ENCODE measurements around the gene SLCO2A1. TPM values are rescaled to one million over a fixed set of nuclear protein-coding genes. Genes with fewer than 3 reads are reported as not detected.

The SLCO2A1 gene
- total RNA-seq, 1 experiment from 2014 or later, result not detected

DNA sequence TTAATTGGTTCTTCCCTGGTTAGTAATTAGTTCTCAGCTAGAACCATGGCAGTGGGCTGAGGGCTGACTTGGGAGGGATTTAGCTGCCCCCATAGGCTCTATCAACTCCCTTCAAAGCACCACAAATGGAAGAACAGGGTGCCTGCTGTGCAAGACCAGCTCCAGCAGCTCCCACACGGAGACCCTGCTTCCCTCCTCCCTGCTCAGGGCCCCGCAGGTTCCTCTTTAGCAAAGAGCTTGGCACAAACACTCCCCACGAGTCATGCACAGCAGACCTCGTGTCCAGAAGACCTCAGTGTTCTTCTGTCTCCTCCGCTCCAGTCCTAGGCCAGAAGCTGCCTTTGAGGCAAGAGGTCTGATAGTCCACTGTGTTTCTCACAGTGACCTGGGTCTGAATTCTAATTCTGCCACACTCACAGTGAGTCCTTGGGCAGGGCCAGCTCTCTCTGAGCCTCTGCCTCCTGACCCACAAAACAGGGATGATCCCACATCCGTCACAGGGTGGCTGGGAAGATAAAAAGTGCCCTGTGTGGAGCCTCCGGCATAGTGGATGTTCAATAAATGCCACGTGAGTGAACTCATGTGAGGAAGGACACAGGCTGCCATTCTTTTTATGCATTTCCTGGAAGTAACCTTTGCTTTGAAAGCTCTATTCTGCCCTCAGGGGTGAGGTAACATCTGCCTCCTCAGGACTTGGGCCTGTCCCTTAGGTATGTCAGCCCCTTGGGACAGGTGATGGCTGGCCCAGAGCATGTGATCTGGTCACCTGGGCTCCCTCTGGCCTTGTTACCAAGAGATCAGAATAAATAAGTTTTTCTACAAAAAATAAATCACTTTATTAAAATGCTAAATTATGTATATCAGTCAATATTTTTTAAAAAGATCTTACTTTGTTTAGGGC is 141.7 kb downstream of the SLCO2A1 start:
- Histone ChIP-seq H3K9me3 (ENCODE audit: low read length) (no peaks in the 10 kb centered on the region), H3K4me1 (ENCODE audit: low read length) (no peaks in the 10 kb centered on the region), H2AFZ (ENCODE audit: low read length) (no peak overlapping the region), H3K27me3 (ENCODE audit: low read length) (no peaks in the 10 kb centered on the region), H3K9ac (ENCODE audit: low read length) (no peak overlapping the region), H3K27ac (ENCODE audit: low read length) (no peak overlapping the region), H3K9me2 (replicated peaks; ENCODE audit: insufficient read depth, low read length) (no peaks in the 10 kb centered on the region), H3K36me3 (ENCODE audit: insufficient read depth, low read length) (no peaks in the 10 kb centered on the region), H4K20me1 (ENCODE audit: insufficient read depth, low read depth, low read length) (no peaks in the 10 kb centered on the region), H3K4me3 (ENCODE audit: low read length) (no peak overlapping the region), H3K4me2 (ENCODE audit: low read depth, low read length, poor library complexity, severe bottlenecking) (no peak overlapping the region), H3K79me2 (ENCODE audit: low read length) (no peaks in the 10 kb centered on the region)
- DNase-seq, result no peak

DNA sequence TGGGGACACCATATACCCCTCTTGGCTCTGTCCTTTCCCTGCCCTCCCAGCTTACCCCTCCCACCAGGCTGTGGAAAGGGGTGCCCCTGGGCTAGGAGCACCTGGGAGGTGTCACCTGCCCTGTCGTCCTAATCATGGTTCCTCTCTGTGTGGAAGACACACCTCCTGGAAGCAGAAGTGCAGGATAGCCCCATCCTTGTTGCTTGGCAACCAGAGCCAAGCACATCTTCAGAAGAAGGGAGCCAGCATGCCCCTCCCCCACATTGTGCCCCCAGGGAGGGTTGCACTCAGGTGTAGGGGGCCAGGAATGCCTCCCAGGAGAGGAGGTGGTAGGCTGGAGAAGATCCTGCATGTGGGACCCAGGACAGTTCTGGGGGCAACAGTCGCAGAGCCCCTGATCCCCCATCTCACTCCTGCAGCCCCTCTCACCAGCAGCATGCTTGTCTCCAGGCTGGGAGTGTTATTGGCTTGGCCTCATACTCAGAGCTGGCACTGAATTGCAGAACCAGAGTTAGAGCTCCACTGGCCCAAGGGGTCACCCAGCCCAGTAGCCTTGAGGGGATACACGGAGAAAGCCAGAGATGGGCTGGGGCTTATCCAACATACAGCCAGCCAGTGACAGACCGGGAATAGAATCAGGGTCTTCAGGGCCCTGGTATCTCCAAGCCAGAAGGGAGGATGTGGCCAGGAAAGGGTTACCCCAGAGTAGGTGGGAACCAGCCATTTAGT is 142.5 kb downstream of the SLCO2A1 start:
- Histone ChIP-seq H4K20me1 (ENCODE audit: insufficient read depth, low read depth, low read length) (no peaks in the 10 kb centered on the region), H3K36me3 (ENCODE audit: insufficient read depth, low read length) (no peaks in the 10 kb centered on the region), H2AFZ (ENCODE audit: low read length) (no peak overlapping the region), H3K4me1 (ENCODE audit: low read length) (no peaks in the 10 kb centered on the region), H3K9me3 (ENCODE audit: low read length) (no peaks in the 10 kb centered on the region), H3K27ac (ENCODE audit: low read length) (no peak overlapping the region), H3K4me3 (ENCODE audit: low read length) (no peak overlapping the region), H3K9ac (ENCODE audit: low read length) (no peak overlapping the region), H3K27me3 (ENCODE audit: low read length) (no peaks in the 10 kb centered on the region), H3K4me2 (ENCODE audit: low read depth, low read length, poor library complexity, severe bottlenecking) (no peak overlapping the region), H3K9me2 (replicated peaks; ENCODE audit: insufficient read depth, low read length) (no peaks in the 10 kb centered on the region), H3K79me2 (ENCODE audit: low read length) (no peaks in the 10 kb centered on the region)
- DNase-seq, result no peak

DNA sequence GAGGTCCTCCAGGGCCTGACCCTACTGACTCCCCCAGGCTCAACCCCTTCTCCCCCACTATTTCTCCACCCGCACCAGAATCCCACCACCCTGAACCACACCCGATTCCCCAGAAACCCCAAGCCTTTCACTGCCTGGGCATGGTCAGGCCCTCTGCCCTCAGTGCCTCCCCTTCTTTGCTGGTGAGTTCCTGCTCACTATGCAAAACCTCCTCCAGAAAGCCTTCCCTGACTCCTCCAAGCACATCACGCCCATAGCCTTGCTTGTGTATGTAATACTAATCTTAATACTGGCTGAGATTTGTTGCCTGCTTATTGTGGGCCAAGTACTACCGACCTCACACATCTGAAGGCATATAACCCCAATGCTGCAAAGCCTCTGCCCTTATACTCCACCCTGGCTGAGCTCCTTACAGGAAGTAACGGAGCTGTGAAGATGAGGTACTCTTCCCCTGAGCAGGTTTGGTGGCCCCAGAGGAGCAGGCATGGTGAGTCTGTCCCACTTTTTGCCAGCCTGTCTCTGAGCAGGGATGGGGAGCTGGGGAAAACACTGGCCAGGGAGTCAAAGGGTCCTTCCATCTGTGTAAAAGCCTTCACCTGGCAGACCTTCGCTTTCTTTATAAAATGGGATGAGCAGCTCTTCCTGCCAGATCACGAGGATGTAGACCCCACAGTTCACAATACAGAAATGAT is 143.5 kb downstream of the SLCO2A1 start:
- Histone ChIP-seq H3K9ac (ENCODE audit: low read length) (no peak overlapping the region), H3K27me3 (ENCODE audit: low read length) (no peaks in the 10 kb centered on the region), H4K20me1 (ENCODE audit: insufficient read depth, low read depth, low read length) (no peaks in the 10 kb centered on the region), H3K9me2 (replicated peaks; ENCODE audit: insufficient read depth, low read length) (no peaks in the 10 kb centered on the region), H3K79me2 (ENCODE audit: low read length) (no peaks in the 10 kb centered on the region), H3K36me3 (ENCODE audit: insufficient read depth, low read length) (no peaks in the 10 kb centered on the region), H3K27ac (ENCODE audit: low read length) (no peak overlapping the region), H3K4me1 (ENCODE audit: low read length) (no peaks in the 10 kb centered on the region), H2AFZ (ENCODE audit: low read length) (no peak overlapping the region), H3K9me3 (ENCODE audit: low read length) (no peaks in the 10 kb centered on the region), H3K4me3 (ENCODE audit: low read length) (no peak overlapping the region), H3K4me2 (ENCODE audit: low read depth, low read length, poor library complexity, severe bottlenecking) (no peak overlapping the region)
- no peak for DNase-seq

DNA sequence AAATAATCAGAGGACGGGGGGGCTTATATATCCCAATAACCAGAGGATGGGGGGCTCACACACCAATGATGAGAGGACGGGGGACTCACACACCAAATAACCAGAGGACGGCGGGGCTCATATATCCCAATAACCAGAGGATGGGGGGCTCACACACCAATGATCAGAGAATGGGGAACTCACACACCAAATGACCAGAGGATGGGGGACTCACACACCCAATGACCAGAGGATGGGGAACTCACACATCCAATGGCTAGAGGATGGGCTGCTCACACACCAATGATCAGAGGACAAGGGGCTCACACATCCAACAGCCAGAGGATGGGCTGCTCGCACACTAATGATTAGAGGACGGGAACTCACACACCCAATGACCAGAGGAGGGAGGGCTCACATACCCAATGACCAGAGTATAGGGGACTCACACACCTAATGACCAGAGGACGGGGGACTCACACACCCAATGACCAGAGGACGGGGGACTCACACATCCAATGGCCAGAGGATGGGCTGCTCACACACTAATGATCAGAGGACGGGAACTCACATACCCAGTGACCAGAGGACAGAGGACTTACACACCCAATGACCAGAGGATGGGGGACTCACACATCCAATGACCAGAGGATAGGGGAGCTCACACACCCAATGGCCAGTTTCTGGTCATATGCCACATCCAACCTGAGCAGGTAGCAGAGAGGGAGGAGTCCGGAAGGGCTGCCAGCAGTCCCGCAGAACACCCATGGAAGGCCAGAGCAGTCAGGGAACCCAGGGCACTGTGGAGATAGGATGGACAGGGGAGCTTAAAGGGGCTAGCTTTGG is 144.6 kb downstream of the SLCO2A1 start:
- no peaks in the 10 kb centered on the region for H4K20me1 ChIP-seq (ENCODE audit: insufficient read depth, low read depth, low read length)
- H3K36me3 ChIP-seq (ENCODE audit: insufficient read depth, low read length), result no peaks in the 10 kb centered on the region
- DNase-seq, result no peak
- no peak overlapping the region for H3K9ac ChIP-seq (ENCODE audit: low read length)
- no peaks in the 10 kb centered on the region for H3K9me2 ChIP-seq (replicated peaks; ENCODE audit: insufficient read depth, low read length)
- H3K4me1 ChIP-seq (ENCODE audit: low read length), result no peaks in the 10 kb centered on the region
- no peak overlapping the region for H3K4me2 ChIP-seq (ENCODE audit: low read depth, low read length, poor library complexity, severe bottlenecking)
- no peak overlapping the region for H3K4me3 ChIP-seq (ENCODE audit: low read length)
- H3K79me2 ChIP-seq (ENCODE audit: low read length), result no peaks in the 10 kb centered on the region
- H2AFZ ChIP-seq (ENCODE audit: low read length), result no peak overlapping the region
- no peaks in the 10 kb centered on the region for H3K27me3 ChIP-seq (ENCODE audit: low read length)
- H3K27ac ChIP-seq (ENCODE audit: low read length), result no peak overlapping the region
- no peaks in the 10 kb centered on the region for H3K9me3 ChIP-seq (ENCODE audit: low read length)

GRCh38 chr3:133884054-133884886 is 145.5 kb downstream of the SLCO2A1 start:
- H3K4me2 ChIP-seq (ENCODE audit: low read depth, low read length, poor library complexity, severe bottlenecking), result no peak overlapping the region
- H3K4me3 ChIP-seq (ENCODE audit: low read length), result no peak overlapping the region
- no peaks in the 10 kb centered on the region for H3K79me2 ChIP-seq (ENCODE audit: low read length)
- no peak overlapping the region for H3K27ac ChIP-seq (ENCODE audit: low read length)
- H3K27me3 ChIP-seq (ENCODE audit: low read length), result no peaks in the 10 kb centered on the region
- H3K9ac ChIP-seq (ENCODE audit: low read length), result no peak overlapping the region
- H4K20me1 ChIP-seq (ENCODE audit: insufficient read depth, low read depth, low read length), result no peaks in the 10 kb centered on the region
- H3K9me3 ChIP-seq (ENCODE audit: low read length), result no peaks in the 10 kb centered on the region
- H3K4me1 ChIP-seq (ENCODE audit: low read length), result no peaks in the 10 kb centered on the region
- H2AFZ ChIP-seq (ENCODE audit: low read length), result no peak overlapping the region
- DNase-seq, result no peak
- H3K9me2 ChIP-seq (replicated peaks; ENCODE audit: insufficient read depth, low read length), result no peaks in the 10 kb centered on the region
- H3K36me3 ChIP-seq (ENCODE audit: insufficient read depth, low read length), result no peaks in the 10 kb centered on the region

DNA sequence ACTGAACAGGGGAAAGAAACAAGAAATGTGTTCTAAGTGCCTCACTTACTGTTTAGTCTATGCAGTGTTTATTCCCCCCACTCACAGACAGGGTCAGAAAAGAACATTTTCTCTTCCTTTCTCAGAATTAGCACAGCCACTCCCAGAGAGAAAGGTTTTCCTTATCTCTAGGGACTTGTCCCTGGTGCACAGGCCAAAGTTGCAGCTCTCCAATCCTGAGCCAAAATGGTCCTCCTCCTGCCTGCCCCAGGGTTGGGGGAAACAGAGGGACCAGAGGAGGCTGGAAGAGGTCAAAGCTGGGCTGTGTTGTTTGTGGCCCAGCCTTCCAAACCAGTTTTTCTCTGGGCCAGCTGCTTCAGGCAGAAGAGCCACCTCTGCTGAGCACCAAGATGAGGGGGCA is 146.1 kb downstream of the SLCO2A1 start:
- Histone ChIP-seq H3K4me2 (ENCODE audit: low read depth, low read length, poor library complexity, severe bottlenecking) (no peak overlapping the region), H3K9ac (ENCODE audit: low read length) (no peak overlapping the region), H3K4me1 (ENCODE audit: low read length) (no peaks in the 10 kb centered on the region), H2AFZ (ENCODE audit: low read length) (no peak overlapping the region), H3K36me3 (ENCODE audit: insufficient read depth, low read length) (no peaks in the 10 kb centered on the region), H3K4me3 (ENCODE audit: low read length) (no peak overlapping the region), H3K79me2 (ENCODE audit: low read length) (no peaks in the 10 kb centered on the region), H3K9me2 (replicated peaks; ENCODE audit: insufficient read depth, low read length) (no peaks in the 10 kb centered on the region), H3K9me3 (ENCODE audit: low read length) (no peaks in the 10 kb centered on the region), H3K27ac (ENCODE audit: low read length) (no peak overlapping the region), H3K27me3 (ENCODE audit: low read length) (no peaks in the 10 kb centered on the region), H4K20me1 (ENCODE audit: insufficient read depth, low read depth, low read length) (no peaks in the 10 kb centered on the region)
- no peak for DNase-seq

- Histone ChIP-seq H3K4me2 (ENCODE audit: low read depth, low read length, poor library complexity, severe bottlenecking) (no peak overlapping the region), H3K36me3 (ENCODE audit: insufficient read depth, low read length) (no peaks in the 10 kb centered on the region), H3K9me3 (ENCODE audit: low read length) (no peaks in the 10 kb centered on the region), H3K79me2 (ENCODE audit: low read length) (no peaks in the 10 kb centered on the region), H3K4me3 (ENCODE audit: low read length) (no peak overlapping the region), H3K9me2 (replicated peaks; ENCODE audit: insufficient read depth, low read length) (no peaks in the 10 kb centered on the region), H2AFZ (ENCODE audit: low read length) (no peak overlapping the region), H4K20me1 (ENCODE audit: insufficient read depth, low read depth, low read length) (no peaks in the 10 kb centered on the region), H3K9ac (ENCODE audit: low read length) (no peak overlapping the region), H3K27me3 (ENCODE audit: low read length) (no peaks in the 10 kb centered on the region), H3K4me1 (ENCODE audit: low read length) (no peaks in the 10 kb centered on the region), H3K27ac (ENCODE audit: low read length) (no peak overlapping the region)
- DNase-seq, result no peak
These were observed 146.6 kb downstream of the SLCO2A1 start for GRCh38 chr3:133882986-133883586.
